Amygdala (tissue), 56 donors: ENCODE data around the gene FUT7.
A peak's percentile ranks its signal among the peaks of the same experiment; 100 is the strongest.

ENCODE experiments used
- DNase-seq, 56 donors: peaks; one replicate each; lab custom pipeline; 2025; lab: John Stamatoyannopoulos, UW

The FUT7 gene

GRCh38 chr9:136990242-136990911 is 41.5 kb downstream of the FUT7 start:
- DNase-seq: no peak

DNA sequence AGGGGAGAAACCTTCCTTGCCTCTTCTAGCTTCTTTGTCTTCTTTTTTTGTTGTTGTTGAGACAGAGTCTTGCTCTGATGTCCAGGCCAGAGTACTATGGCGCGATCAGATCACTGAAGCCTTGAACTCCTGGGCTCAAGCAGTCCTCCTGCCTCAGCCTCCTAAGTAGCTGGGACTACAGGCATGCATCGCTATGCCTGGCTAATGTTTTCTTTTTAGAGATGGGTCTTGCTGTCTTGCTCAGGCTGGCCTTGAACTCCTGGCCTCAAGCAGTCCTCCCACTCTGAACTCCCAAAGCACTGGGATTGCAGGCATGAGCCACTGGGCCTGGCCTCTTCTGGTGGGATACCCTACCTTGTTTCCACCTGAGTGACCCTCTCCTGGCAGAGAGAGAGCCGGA is 43.0 kb downstream of the FUT7 start:
- no peak for DNase-seq

GRCh38 chr9:136985853-136986252 is 46.0 kb downstream of the FUT7 start:
- DNase-seq: no peak

- peak in 2 of 56 donors; percentile 48 to 49 for DNase-seq
Observed at GRCh38 chr9:136985027-136985602, 46.8 kb downstream of the FUT7 start.

DNA sequence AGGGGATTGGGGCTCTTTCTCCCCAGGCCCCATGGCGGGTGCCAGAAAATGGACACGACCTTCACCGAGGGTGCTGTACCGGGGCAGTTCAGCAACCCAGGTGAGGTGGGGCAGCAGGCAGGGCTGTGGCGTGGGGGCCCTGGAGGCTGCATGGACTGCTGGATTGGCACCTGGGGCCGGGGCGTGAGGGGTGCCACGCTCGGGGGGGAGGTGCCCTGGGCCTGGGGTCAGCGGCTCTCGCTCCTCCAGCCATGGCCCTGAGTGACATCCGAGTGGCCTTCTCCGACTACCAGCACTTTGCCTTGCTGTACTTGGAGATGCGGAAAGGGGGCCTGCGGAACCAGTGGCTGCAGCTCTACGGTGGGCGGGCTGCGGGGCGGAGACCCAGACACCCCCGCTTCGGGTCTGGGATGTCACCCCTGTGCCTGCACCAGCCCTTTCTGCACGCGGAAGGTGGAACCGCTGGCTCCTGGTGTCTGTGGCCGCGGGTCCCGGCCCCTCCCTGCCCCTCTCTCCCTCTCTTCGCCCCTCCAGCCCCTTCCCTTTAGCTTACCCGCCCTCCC is 47.3 kb downstream of the FUT7 start:
- peak in 3 of 56 donors; percentile 33 to 60 (median 41) for DNase-seq

DNA sequence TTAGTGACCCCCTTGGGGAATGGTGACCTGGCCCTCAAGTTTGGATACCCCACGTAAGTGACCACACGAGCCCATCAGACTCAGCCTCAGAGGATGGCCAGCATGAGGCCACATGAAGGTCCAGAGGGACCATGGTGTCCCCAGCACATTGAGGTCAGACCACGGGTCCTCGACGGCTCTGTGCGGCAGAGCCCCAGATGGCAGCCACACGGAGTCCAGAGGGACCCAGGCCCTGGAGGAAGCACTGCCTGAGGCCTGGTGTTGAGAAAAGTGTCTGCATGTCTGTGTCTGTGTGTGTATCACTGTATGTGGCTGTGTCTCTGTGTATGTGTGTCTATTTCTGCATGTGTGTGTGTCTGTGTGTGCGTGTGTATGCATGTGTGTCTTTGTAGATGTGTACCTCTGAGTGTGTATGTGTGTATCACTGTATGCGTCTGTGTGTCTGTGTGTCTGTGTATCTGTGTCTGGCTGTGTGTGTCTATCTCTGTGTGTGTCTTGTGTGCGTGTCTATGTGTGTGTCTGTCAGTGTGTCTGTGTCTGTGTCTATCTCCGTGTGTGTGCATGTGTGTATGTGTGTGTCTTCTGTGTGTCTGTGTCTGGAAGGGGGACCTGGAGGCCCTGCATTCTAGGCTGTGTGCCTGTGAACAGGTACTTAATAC is 48.1 kb downstream of the FUT7 start:
- peak in 4 of 56 donors; percentile 29 to 72 (median 53) for DNase-seq

DNA sequence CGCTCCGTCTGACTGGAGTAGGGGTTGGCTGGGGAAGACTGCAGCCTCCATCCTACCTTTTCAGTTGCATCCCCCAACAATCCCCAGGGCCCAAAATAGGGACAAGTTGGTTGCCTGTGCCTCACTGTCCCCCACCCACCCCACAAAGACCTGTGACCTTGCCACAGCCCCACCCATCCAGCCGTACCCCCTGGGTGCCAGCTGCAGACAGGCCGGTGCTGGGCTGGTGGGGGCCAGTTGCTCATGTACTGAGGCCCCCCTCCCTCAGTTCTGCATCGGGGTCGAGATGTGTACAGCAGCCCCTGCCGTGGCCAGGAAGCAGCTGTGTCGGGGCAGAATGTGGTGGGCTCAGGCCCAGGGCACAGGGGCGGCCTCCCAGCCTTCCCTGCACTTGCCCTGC is 48.7 kb downstream of the FUT7 start:
- peak in 13 of 56 donors; percentile 39 to 81 (median 65) for DNase-seq

DNA sequence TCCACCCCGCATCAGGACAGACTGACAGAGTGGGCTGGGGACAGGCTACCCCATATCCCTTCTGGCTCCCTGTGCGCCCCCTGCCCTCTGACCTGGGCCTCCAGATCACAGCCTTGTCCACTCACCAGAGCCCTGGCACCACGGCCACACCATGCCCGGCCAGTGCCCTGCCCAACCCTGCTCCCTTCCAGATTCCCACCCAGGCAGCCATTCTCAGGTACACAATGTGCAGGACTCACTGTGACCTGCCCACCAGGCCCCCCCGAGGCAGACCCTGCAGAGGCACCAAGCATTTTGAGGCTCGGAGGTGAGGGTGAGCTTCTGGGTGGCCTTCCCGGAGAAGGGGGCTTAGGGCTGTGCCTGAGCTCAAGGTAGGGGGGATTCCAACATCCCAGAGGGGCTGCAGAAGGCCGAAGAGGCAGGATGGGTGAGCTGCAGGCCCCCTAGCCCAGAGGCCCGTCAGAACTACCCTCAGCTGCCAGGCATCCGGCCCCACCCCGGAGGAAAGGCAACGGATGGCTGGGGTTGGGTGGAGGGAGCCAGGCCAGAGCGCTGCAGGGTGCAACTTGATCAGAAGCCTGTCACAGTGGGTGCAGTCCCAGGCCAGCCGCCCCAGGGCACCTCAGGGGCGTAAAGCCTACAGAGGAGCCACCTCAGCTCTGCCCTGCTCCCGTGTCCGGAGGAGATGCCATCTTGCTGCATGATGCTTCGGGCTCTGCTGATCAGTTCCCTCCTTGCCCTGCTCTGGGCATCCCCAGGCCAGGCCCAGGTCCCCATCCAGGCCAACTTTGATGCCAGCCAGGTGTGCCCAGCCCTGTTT is 49.4 kb downstream of the FUT7 start, which contains the start of gene LCNL1:
Gene LCNL1 (plus strand): TSS at position 762 of the 820 bp plus-strand sequence. CDS start 594 bp downstream, outside the sequence.
- peak in 38 of 56 donors; percentile 40 to 91 (median 72) for DNase-seq

GRCh38 chr9:136981588-136982231 is 50.2 kb downstream of the FUT7 start:
- DNase-seq: peak in 40 of 56 donors; percentile 29 to 85 (median 58)

GRCh38 chr9:136980669-136981478 is 51.0 kb downstream of the FUT7 start:
- DNase-seq: peak in 5 of 56 donors; percentile 42 to 73 (median 47)
